Stomach (tissue), 9 donors: ENCODE results near the gene GRIN2C. TPM values are rescaled to one million over a fixed set of nuclear protein-coding genes. Genes with fewer than 3 reads are reported as not detected.

Experiments used
- DNase-seq, 2 donors: peaks; one replicate each; pipeline versions ENCODE4 v3.0.0 to v3.0.0-alpha.2; 2013 to 2019
- H3K27ac ChIP-seq, 5 donors: fragments of 200-600 bp in 4 of 5; sonication (generic) in 4 of 5; one replicate each; pipeline ENCODE4 v1.5.1; 2013 to 2019; ENCODE audit warnings: mild to moderate bottlenecking in 1 of 5, moderate library complexity in 1 of 5
- H3K27me3 ChIP-seq, 3 donors: fragments of 200-600 bp; sonication (generic); one replicate each; pipeline ENCODE4 v1.5.1; 2017 to 2019; ENCODE audit warnings: mixed run types in 1 of 3
- H3K36me3 ChIP-seq, 4 donors: fragments of 200-600 bp; sonication (generic); 1 replicate in 3 of 4; 2 replicates in 1 of 4; pipeline ENCODE4 v1.5.1; 2016 to 2019
- H3K4me1 ChIP-seq, 4 donors: fragments of 200-600 bp; sonication (generic); one replicate each; pipeline ENCODE4 v1.5.1; 2016 to 2019
- H3K4me3 ChIP-seq, 4 donors: fragments of 200-600 bp; sonication (generic) in 3 of 4; one replicate each; pipeline ENCODE4 v1.5.1; 2016 to 2019; ENCODE audit warnings: mild to moderate bottlenecking in 1 of 4
- H3K9me3 ChIP-seq, 4 donors: fragments of 200-600 bp; sonication (generic); one replicate each; pipeline ENCODE4 v1.5.1; 2016 to 2019
- EP300 ChIP-seq: sonication (generic); formaldehyde crosslinking; IDR thresholded peaks from one replicate; pipeline ENCODE4 v1.6.1; 2017; ENCODE audit warnings: antibody characterized with exemption
- POLR2A ChIP-seq, 4 donors: fragments of 450-650 bp; IDR thresholded peaks; one replicate each; pipeline ENCODE4 v1.6.1; 2016; ENCODE audit warnings: antibody characterized with exemption in 4 of 4, control low read depth in 2 of 4, mild to moderate bottlenecking in 1 of 4, moderate library complexity in 1 of 4
- POLR2AphosphoS5 ChIP-seq, 3 donors: sonication (generic); formaldehyde crosslinking; IDR thresholded peaks; one replicate each; pipeline ENCODE4 v1.6.1; 2016; ENCODE audit warnings: antibody characterized with exemption in 3 of 3
- WGBS, 5 donors: extraction: QIAGEN DNeasy Blood & Tissue Kit in 3 of 5; methylation state at CpG; one replicate each; pipeline versions ENCODE4 v1.1.5 to v1.1.7; 2013 to 2018; 5-methylcytosine and 5-hydroxymethylcytosine counted together
- intact Hi-C: fragments of 100-400 bp; cut with DNase I; formaldehyde crosslinking; loops from one replicate; pipeline ENCODE4 v1.15.1; 2023; ENCODE audit warnings: low total_unique reads
- polyA plus RNA-seq, 3 donors: library from polyadenylated mRNA; stranded (reverse); fragments of 200-250 nt; gene quantifications; one replicate each; pipeline ENCODE4 v1.2.3, GENCODE V29; 2013
- total RNA-seq, 5 donors: library from RNA; depleted of rRNA; stranded (reverse); fragments of >200 nt; gene quantifications; one replicate each; pipeline versions ENCODE4 v1.1.0 to v1.2.3, GENCODE V29; 2014 to 2016
- TF ChIP-seq, protein P1 (sequence below), 7 experiments: fragments of 450-650 bp in 4 of 7; fragments of 200-600 bp in 3 of 7; sonication (generic) in 3 of 7; IDR thresholded peaks; one replicate each; pipeline ENCODE4 v1.5.1; 2016 to 2019; ENCODE audit warnings: antibody characterized with exemption in 7 of 7, control low read depth in 2 of 7, mild to moderate bottlenecking in 1 of 7
- donor health status: healthy with polysubstance abuse.
- donor health status: Bipolar disorder and iron deficiency.
- donor health status: healthy.

GRIN2C gene
- total and polyA plus RNA-seq, 8 donors, result 0.33 to 0.55 TPM; not detected in 6

GRCh38 chr17:74842599-74843351 is 16.9 kb downstream of the GRIN2C start:
- Histone ChIP-seq H3K27me3 (peaks cover 0 to 25% (median 9%) of the 10 kb centered on the region in 3 donors), H3K4me1 (peaks cover 16 to 33% (median 27%) of the 10 kb centered on the region in 4 donors), H3K9me3 (no peaks in the 10 kb centered on the region), H3K27ac (no peak overlapping the region), H3K36me3 (peaks cover 0 to 14% (median 11%) of the 10 kb centered on the region in 4 donors), H3K4me3 (peak overlapping the region; percentile 39 to 43 (median 42))
- peak; percentile 75 to 89 for DNase-seq
- no peak for TF ChIP-seq EP300
- no peak for TF ChIP-seq POLR2AphosphoS5 (IDR thresholded peaks at IDR 0.05)
- TF ChIP-seq, protein P1, sequence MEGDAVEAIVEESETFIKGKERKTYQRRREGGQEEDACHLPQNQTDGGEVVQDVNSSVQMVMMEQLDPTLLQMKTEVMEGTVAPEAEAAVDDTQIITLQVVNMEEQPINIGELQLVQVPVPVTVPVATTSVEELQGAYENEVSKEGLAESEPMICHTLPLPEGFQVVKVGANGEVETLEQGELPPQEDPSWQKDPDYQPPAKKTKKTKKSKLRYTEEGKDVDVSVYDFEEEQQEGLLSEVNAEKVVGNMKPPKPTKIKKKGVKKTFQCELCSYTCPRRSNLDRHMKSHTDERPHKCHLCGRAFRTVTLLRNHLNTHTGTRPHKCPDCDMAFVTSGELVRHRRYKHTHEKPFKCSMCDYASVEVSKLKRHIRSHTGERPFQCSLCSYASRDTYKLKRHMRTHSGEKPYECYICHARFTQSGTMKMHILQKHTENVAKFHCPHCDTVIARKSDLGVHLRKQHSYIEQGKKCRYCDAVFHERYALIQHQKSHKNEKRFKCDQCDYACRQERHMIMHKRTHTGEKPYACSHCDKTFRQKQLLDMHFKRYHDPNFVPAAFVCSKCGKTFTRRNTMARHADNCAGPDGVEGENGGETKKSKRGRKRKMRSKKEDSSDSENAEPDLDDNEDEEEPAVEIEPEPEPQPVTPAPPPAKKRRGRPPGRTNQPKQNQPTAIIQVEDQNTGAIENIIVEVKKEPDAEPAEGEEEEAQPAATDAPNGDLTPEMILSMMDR (IDR thresholded peaks at IDR 0.05), result peak in 5 of 7 experiments; percentile 12 to 66 (median 30)
- no peak for TF ChIP-seq POLR2A (IDR thresholded peaks at IDR 0.05)
- intact Hi-C loops, result no loop called here
- WGBS, 5 donors, result 2 to 12% (median 3%) methylated on average over 14 to 88 of the region's 88 CpGs

DNA sequence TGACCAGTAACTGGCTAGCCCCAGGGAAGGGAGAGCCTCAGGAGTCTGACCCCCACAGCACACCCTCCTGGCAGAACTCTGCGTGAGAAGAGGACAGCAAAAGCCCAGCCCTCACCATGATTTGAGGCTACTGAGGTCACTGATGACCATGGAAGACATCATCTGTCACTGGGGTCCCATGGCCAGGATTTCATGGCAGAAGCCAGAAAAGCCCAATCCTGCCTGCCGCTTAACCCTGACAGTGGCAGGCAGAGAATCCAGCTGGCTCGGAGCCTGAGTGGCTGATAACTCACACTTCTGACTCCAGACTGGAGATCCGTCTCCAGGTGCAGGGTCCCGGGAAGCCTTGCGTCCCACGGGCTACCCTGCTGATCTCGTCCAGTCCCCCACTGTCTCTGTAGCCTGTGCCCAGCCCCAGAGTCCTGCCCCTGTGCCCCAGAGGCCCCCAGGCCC is 17.5 kb downstream of the GRIN2C start:
- peak overlapping the region; percentile 39 to 43 (median 42) for H3K4me3 ChIP-seq
- TF ChIP-seq POLR2AphosphoS5 (IDR thresholded peaks at IDR 0.05), result no peak
- TF ChIP-seq POLR2A (IDR thresholded peaks at IDR 0.05), result no peak
- TF ChIP-seq, protein P1 (IDR thresholded peaks at IDR 0.05), result no peak
- TF ChIP-seq EP300, result no peak
- WGBS, 5 donors, result 18 to 53% (median 28%) methylated on average over 7 to 8 of the region's 8 CpGs

DNA sequence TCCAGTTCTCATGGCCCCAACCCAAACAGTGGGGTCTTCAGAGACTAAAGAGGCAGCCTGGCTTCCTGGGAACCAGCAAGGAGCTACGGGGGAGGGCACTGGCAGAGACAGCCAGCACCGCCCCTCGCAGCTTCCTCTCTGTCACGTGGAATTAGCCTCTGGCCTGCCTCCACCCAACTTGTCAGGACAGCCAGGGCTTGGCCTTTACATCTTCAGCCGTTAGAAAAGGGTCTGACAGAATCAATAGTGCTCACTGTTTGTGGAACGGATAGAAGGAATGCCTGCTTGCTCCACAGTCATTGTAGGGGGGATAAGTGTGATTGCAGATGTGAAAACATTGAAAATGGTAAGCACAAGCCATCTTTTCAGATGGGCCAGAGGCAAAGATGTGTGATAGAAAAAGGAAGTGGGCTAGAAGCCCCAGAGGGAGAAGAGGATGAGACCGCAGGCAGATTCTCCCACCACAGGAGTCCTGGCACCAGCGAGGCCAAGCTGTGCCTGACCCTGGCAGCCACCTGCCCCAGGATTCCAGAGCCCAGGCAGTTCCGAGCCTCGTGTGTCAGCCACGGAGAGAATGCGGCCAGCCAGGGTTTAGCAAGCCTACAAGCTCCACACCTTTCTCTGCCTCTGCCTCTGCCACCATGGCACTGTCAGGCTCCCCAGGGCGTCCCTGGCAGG is 18.6 kb downstream of the GRIN2C start:
- TF ChIP-seq POLR2A (IDR thresholded peaks at IDR 0.05) (no peak), POLR2AphosphoS5 (IDR thresholded peaks at IDR 0.05) (no peak), EP300 (no peak)
- TF ChIP-seq, protein P1 (IDR thresholded peaks at IDR 0.05), result no peak
- peaks cover 0 to 25% (median 9%) of the 10 kb centered on the region in 3 donors for H3K27me3 ChIP-seq
- DNase-seq, result peak in 1 of 2 donors; percentile 67
- intact Hi-C loops, result no loop called here
- peaks cover 0 to 31% (median 25%) of the 10 kb centered on the region in 4 donors for H3K36me3 ChIP-seq
- 39 to 56% (median 54%) methylated on average over 10 to 13 of the region's 13 CpGs for WGBS, 5 donors
- peak overlapping the region in 3 of 5 donors; percentile 1 to 14 (median 11) for H3K27ac ChIP-seq
- no peak overlapping the region for H3K4me3 ChIP-seq
- peaks cover 16 to 33% (median 27%) of the 10 kb centered on the region in 4 donors for H3K4me1 ChIP-seq
- H3K9me3 ChIP-seq, result no peaks in the 10 kb centered on the region

More for the DNA sequence above, 17.5 kb downstream of the GRIN2C start:
- peak overlapping the region in 1 of 5 donors; percentile 11 for H3K27ac ChIP-seq
- DNase-seq, result no peak
- H3K4me1 ChIP-seq, result peaks cover 16 to 33% (median 27%) of the 10 kb centered on the region in 4 donors
- intact Hi-C loops, result no loop called here
- H3K27me3 ChIP-seq, result peaks cover 0 to 25% (median 9%) of the 10 kb centered on the region in 3 donors
- H3K36me3 ChIP-seq, result peaks cover 0 to 20% (median 15%) of the 10 kb centered on the region in 4 donors
- no peaks in the 10 kb centered on the region for H3K9me3 ChIP-seq
